Activated CD8-positive, alpha-beta memory T cell treated with anti-CD3 and anti-CD28 coated beads for 1 hour (primary cell): ENCODE measurements around the gene IGSF9B.

Experiments used
- DNase-seq, 2 donors: peaks; one replicate each; pipeline ENCODE4 v3.0.0-alpha.2; 2020; ENCODE audit warnings: low read depth in 1 of 2; ENCODE audit errors: extremely low read depth in 1 of 2

The IGSF9B gene

DNA sequence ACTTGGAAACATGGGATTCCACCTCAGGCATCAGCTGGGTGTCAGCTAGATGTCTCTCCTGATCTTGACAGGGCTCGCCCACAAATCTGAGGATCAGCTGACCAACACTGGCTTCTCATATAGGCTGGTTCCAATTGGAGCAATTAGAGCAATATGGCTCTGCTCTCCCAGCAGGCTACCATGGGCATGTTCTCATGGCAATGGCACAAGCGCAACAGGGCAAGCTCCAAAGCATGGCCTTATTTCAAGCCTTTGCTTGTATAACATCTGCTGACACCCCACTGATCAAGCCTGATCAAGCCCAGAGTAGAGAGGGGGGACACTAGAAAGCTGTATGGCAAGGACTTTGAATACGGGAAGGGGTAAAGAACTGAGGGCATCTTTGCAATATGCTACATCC lies 70.7 kb downstream of the IGSF9B start:
- no peak for DNase-seq

DNA sequence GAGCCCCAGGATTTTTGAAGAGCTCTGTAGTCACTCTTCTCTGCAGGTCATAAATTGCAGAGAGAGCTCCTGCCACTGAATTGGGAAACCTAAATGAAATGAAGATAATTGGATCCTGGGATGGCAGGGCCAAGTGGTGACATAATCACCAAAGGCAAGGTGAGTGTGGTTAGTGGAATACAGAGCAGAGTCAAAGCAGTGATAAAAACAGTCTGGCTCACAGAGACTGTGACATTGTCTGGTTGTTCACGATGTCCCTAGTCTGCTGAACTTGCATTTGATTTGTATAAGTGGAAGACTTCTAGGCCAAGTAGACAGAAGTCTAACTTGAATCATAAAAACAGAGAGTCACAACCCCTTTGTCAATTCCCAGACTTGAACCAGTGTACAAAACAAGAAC lies 84.6 kb downstream of the IGSF9B start:
- DNase-seq, result no peak

DNA sequence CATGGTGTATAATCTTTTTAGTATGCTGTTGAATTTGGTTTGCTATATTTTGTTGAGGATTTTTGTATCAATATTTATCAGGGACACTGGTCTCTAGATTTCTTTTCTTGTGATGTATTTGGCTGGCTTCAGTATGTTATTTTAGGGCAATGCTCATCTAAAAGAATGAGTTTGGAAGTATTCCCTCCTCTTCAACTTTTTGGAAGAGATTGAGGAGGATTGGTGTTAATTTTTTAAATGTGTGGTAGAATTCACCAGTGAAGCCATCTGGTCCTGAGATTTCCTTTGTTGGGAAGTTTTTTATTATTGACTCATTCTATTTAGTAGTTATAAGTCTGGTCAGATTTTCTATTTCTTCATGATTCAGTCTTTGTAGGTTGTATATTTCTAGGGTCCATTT lies 89.3 kb downstream of the IGSF9B start:
- DNase-seq, result no peak

DNA sequence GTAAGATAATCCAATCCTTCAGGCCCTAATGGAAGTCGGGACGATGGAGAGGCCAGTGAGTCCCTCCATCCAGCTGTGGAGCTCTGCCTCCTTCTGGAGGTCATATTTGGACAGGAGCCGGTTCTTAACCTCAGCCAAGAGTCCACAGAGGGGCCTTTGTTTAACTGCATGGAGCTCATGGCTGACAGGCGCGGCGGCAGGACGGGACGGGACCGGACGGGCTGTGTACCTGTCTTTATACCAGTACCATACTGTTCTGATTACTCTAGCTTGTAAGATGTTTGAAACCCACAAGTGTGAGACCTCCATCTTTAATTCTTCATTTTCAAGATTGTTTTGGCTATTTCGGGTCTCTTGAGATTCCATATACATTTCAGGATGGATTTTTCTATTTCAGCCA lies 91.3 kb downstream of the IGSF9B start:
- DNase-seq, result no peak

DNA sequence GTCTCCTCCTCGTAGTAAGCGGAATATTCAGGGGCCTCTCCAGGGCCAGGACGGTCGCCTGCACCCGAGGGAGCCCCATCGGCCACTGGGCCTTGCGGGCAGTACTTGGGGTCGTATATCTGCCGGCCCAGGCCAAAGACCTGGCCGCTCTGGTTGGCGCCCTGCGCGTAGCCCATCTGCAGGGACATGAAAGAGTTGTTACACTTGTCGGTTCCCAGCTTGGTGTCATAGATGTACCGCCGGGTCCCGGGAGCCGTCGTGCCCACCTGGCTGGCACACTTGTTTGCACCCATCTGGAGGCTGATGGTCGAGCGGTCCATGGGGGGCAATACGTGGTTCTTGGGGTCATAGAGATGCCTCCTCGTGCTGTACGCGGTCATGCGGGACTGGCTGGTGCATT lies 92.0 kb downstream of the IGSF9B start:
- DNase-seq, result no peak

DNA sequence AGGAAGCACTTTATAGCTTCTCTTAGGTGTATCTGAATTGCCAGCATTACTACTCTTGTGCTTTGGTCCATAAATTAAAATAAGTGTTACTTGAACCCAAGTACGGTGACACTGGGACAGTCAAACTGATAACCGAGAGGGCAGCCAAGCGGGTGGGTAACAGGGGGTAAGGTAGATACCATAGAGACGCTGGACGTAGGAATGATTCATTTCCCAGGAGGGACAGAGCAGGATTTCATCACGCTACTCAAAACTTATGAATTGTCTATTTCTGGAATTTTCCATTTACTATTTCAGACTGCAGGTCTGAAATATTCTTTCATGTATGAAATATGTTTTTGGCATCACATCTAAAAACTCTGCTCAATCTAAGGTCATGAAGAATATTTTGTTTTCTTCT lies 96.6 kb downstream of the IGSF9B start:
- no peak for DNase-seq
